Iris pigment epithelial cell (primary cell): ENCODE data around the gene GEMIN7.

ENCODE experiments used
- DNase-seq: peaks from one replicate; pipeline ENCODE4 v3.0.0-alpha.2; 2011; ENCODE audit warnings: low read depth

GEMIN7 gene

DNA sequence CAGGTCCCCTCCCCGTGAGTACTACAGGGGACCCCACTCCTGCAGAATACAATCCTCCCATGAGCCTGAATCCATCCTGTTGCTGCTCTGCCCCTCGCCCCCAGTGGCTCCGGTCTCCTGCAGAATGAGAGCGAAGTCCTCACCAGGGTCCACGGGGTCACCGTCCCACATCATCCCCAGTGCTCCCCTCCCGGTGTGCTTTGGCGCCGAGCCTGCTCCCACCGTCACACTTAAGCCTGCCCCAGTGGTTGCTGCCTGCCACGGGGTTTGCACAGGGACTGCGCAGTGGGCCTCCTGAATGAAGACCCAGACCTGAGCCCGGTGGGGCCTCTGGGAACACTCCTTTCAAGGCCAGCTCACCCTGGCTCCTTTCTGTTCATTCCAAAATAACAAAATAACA, 51.2 kb downstream of the GEMIN7 start:
- DNase-seq, result no peak

DNA sequence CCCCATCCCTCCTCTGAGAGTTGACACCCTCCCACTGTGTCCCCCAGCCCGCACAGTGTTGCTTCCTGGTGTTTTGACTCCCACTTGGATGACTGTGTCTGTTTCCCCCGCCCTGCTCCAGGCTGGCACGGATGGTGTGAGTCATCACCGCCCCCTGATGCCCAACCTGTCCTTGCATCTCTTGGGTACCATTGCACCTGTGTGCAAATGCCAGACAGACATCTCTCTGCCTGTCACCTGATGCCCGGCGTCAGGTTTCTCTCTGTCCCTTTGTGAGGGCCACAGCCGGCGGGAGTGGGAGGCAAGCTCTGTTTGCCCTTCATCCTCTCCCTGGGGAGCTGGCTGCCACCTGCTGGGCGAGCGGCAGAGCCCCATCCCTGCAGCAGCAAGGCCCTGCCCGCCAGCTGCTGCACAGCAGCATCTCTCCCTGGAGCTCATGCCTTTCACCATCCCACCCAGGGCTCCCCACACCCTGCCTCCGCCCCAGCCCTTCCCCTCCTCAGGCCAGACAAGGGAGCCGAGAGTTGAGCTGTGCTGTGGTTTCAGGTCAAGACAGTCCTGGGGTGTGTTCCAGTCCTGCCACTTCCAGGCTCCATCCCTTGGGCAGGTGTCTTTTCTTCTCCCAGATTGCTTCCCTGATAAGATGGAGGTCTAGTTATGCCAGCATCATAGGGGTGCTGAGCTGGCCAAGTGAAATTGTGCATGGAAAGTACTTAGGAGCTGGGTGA, 52.0 kb downstream of the GEMIN7 start:
- DNase-seq, result peak; percentile 15

DNA sequence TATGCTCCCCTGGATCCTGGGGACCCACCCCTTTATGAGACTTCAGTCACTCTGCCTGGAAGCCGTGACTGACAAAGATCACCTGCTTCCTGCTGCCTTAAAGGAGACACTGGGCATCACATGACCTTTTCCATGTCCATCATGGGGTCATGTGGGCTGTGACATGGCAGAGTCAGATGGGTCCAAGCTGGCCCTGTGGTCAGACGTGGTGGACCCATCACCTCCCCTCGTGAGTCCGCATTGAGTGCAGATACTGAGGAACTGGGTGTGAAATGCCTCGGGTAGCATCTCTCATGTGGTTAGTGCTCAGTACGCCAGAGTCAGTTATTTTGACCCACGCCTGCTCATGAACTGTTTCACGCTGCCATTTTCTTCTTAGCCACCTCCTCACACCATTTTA, 54.6 kb downstream of the GEMIN7 start:
- no peak for DNase-seq

DNA sequence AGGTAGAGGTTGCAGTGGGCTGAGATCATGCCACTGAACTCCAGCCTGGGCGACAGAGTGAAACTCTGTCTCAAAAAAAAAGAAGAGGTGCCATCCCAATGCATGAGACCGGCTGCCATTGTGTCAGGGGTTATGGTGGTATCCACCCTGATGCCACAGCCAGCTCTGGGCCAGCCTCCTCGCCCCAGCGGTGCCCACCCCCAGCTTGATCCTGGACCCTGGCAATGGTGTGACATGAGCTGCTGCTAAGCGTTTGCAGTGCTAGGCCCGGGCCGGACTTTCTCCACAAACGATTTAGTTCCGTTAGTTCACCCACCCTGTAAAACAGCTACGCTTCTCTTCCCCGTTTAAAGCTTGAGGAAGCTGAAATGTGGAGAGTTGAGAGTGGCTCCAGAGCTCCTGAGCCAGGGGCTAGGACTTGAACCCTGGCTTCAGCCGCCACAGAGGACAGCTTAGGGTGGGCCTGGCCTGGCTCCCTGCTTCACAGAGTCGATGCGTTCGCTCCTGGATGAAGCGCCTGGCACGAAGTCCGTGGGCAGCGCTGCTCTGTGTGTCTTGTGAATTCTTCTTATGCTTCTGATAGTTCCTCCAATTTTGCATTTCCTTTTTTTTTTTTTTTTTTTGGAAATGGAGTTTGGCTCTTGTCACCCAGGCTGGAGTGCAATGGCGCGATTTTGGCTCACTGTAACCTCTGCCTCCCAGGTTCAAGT, 56.3 kb downstream of the GEMIN7 start:
- no peak for DNase-seq

DNA sequence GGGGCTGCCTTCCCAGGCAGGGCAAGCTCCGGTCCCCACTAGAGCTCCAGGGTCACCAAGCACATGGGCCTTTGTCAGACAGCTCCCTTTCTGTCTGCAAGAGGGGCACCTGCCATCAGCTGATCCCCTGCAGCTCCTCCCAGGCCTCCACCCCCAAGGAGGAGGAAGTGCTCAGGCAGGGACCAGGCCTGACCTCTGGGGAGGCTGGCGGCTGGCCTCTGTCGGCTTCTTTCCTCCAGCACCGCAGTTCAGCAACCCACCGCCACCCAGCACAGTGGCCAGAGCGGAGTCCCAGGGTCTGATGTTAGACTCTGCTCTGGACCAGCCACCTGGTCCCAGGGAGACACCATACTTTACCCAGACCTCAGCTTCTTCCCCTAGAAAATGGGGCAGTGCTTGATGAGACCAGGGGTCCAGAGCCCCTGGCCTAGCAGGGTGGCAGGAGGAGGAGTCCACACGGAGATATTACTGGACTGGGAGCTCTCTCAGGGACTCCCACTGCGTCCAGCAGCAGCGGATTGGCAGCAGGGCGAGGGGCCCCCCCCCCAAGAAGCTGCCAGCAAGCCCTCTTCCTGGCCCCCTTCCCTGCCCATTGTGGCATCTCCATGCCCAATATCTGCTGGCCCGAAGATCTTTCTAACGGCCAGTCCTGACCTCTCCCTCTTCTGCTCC, 57.6 kb downstream of the GEMIN7 start:
- no peak for DNase-seq

DNA sequence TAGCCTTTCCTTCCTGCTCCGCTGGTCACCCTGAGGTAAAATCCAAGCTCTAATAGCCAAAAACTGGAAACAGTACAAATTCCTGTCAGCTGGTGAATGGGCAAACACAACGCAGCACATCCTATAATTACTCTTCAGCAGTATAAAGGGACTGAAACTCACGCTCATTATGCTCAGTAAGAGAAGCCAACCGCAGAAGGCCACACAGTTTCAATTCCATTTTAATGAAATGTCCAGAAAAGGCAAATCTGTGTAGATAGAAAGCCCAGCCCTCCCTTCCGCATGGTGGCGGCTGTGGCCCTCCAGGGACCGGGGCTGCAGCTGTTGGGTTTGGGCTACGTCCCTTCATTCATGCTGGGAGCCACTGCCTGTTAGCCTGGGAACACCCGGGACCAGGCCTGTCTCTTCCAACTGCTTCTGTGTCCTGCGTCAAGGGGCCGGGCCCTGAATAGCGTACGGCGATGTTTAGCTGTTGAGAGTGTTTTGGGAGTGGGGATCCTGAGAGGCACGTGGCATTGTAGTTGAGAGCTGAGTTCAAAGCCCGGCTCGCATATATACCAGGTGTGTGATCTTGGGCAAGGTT, 58.2 kb downstream of the GEMIN7 start:
- no peak for DNase-seq

DNA sequence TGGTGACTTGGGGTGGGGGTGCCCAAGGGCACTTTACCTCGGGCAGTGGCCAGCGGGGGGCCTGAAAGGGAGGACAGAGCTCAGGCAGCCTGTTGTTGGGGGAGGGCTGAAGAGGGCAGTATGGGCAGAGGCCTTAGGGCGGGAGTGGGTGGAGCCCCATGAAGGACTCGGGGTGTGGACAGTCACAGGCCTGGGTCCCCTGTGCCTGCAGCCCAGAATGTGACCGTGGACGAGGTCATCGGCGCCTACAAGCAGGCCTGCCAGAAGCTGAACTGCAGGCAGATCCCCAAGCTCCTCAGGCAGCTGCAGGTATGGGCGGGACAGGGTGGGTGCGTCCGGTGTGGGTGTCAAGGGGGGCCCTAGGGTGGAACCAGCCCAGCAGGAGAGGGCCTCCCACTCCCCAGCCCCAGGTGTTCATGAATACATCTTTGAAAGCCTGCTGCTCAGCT, 59.3 kb downstream of the GEMIN7 start:
- no peak for DNase-seq

DNA sequence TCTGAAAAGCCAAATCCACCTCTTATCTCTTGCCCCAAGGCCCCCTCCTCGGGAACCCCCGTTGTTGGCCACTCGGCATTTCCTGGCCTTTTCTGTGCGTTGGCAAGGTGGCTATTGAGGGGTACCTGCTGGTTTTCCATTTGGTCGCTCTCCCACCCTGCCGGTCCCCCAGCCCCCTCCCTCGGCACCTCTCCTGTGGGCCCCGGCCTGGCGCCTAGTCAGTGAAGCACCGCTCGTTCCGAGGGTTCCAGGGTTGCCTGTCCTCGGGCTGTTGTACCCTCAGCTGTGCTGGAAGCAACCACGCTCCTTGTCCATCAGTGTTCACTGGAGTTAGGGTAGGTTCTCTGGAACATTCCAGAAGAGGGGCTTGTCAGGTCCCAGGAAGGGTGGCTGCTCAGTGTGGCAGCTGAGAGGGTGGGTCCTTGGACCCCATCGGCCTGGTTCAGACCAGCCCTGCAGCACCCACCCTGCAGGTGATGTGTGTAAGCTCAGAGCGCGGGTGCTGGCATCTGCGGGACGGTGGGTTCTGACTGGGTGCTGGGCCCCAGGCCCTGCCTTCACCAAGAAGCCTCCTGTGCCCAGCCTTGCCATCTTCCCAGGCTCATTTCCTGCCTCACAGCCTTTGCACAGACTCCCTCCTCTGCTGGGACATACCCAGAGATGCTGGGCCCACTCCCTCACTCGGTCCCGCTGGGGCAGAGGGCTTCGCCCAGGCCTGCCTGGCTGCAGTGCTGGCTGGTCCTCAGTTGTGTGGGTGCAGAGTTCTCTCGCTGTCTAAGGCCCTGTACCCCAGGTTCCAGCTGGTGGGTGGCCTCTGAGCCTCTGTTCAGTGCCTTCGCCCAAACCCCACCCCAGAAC, 60.5 kb downstream of the GEMIN7 start:
- DNase-seq, result no peak

DNA sequence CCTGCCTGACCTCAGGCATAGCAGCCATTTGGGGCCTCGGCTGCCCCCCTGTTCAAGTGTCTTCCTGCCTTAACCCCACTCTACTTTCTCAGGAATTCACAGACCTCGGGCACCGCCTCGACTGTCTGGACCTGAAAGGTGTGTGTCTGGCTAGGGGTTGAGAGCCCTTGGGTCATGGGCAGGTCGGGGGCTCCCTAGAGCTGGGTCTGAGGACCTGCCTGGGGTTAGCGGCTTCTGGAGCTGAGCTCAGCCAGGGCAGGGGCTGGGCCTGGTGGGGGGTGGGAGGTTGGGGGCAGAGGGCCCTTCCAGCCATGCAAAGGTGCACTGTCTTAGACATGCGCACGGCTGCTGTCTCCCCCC, 61.1 kb downstream of the GEMIN7 start:
- DNase-seq, result no peak

DNA sequence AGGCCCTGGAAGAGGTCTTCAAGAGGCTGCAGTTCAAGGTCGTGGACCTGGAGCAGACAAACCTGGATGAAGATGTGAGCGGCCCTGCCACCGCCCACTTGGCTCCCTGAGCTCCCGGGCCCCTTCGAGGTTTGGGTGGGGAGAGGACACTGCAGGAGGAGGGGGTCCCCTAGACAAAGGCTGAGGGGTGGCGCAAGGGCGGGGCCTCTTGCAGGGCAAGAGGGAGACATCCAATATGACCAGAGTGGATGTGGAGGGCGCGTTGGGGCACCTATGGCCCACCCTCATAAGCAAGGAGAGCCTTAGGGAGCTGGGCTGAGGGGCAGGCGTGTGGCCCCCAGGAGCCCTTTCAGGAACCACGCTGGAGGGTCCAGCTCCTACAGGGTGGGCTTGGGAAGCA, 61.5 kb downstream of the GEMIN7 start:
- no peak for DNase-seq
